Activated T-helper 17 cell treated with anti-CD3 and anti-CD28 coated beads, Interleukin-2, amount 50 U/mL, for 72 hours (primary cell): ENCODE measurements around the gene EVPLL. TPM values are rescaled to one million over a fixed set of nuclear protein-coding genes. Genes with fewer than 3 reads are reported as not detected.
A peak's percentile ranks its signal among the peaks of the same experiment; 100 is the strongest.
"Not testable (repeated sequence)": the region's sequence is repeated elsewhere in the genome, so short reads cannot be mapped to it uniquely, and the experiment has no call there.

Experiments used
- ATAC-seq: fragments of 150-1000 bp; cut with Tn5 transposase; replicated peaks from 2 replicates; pipeline ENCODE4 v1.10.0; 2021; ENCODE audit warnings: mild to moderate bottlenecking, moderate library complexity
- H3K27ac Mint-ChIP-seq: one replicate; pipeline ENCODE4 v1.8.0; 2022; ENCODE audit warnings: mixed read lengths
- H3K27me3 Mint-ChIP-seq: one replicate; pipeline ENCODE4 v1.8.0; 2022; ENCODE audit warnings: mixed read lengths
- H3K36me3 Mint-ChIP-seq: one replicate; pipeline ENCODE4 v1.8.0; 2022; ENCODE audit warnings: low read depth, mild to moderate bottlenecking, mixed read lengths
- H3K4me1 Mint-ChIP-seq: one replicate; pipeline ENCODE4 v1.8.0; 2022; ENCODE audit warnings: mixed read lengths
- H3K4me3 Mint-ChIP-seq: one replicate; pipeline ENCODE4 v1.8.0; 2022; ENCODE audit warnings: mild to moderate bottlenecking, mixed read lengths
- H3K9me3 Mint-ChIP-seq: one replicate; pipeline ENCODE4 v1.8.0; 2022; ENCODE audit warnings: mixed read lengths
- total RNA-seq, 2 donors: library from RNA; stranded (reverse); gene quantifications; one replicate each; pipeline ENCODE4 v1.2.3, GENCODE V29; 2022

EVPLL gene
- total RNA-seq, 2 donors from 2014 or later: not detected

GRCh38 chr17:18364166-18364565, 13.4 kb upstream of the EVPLL start:
- Mint-ChIP-seq H3K4me1 (no peaks in the 10 kb centered on the region), H3K4me3 (no peak overlapping the region), H3K9me3 (no peaks in the 10 kb centered on the region), H3K27ac (no peak overlapping the region), H3K27me3 (no peaks in the 10 kb centered on the region), H3K36me3 (peaks cover 11% of the 10 kb centered on the region)
- ATAC-seq: no peak

GRCh38 chr17:18368946-18369345, 8.6 kb upstream of the EVPLL start:
- no peaks in the 10 kb centered on the region for H3K36me3 Mint-ChIP-seq
- H3K27ac Mint-ChIP-seq: no peak overlapping the region
- ATAC-seq: no peak
- H3K4me3 Mint-ChIP-seq: no peak overlapping the region
- H3K9me3 Mint-ChIP-seq: no peaks in the 10 kb centered on the region
- peaks cover 2% of the 10 kb centered on the region for H3K4me1 Mint-ChIP-seq
- H3K27me3 Mint-ChIP-seq: peaks cover 17% of the 10 kb centered on the region

GRCh38 chr17:18370761-18371160, 6.8 kb upstream of the EVPLL start:
- no peak for ATAC-seq
- no peak overlapping the region for H3K4me3 Mint-ChIP-seq

DNA sequence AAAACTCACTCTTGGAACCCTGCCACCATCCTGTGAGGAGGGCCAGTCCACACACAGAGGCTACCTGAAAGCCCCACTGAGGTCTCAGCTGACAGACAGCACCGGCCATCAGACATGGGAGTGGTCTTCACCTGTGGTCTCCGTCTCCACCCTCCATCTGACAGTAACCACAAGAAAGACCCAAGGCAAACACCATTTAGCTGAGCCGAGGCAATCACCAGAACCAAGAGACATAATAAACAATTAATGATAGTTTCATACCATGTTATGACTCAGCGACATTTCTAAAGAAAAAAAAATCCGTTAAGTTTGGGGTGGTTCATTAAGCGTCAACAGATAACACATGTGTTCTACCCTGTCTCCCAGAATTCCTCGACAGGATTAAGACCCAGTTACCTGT, 6.1 kb upstream of the EVPLL start:
- peaks cover 3% of the 10 kb centered on the region for H3K4me1 Mint-ChIP-seq
- H3K9me3 Mint-ChIP-seq: peaks cover 3% of the 10 kb centered on the region
- H3K4me3 Mint-ChIP-seq: no peak overlapping the region
- peak; percentile 28 for ATAC-seq
- no peak overlapping the region for H3K27ac Mint-ChIP-seq
- no peaks in the 10 kb centered on the region for H3K36me3 Mint-ChIP-seq
- peaks cover 17% of the 10 kb centered on the region for H3K27me3 Mint-ChIP-seq

More at GRCh38 chr17:18370761-18371160, 6.8 kb upstream of the EVPLL start:
- Mint-ChIP-seq H3K27me3 (peaks cover 17% of the 10 kb centered on the region), H3K36me3 (no peaks in the 10 kb centered on the region), H3K4me1 (peaks cover 3% of the 10 kb centered on the region), H3K27ac (no peak overlapping the region), H3K9me3 (peaks cover 3% of the 10 kb centered on the region)

- not testable (repeated sequence) for H3K27ac Mint-ChIP-seq, H3K4me1 Mint-ChIP-seq
- ATAC-seq: peak; percentile 80
Observed at GRCh38 chr17:18373181-18373580, 4.4 kb upstream of the EVPLL start.

DNA sequence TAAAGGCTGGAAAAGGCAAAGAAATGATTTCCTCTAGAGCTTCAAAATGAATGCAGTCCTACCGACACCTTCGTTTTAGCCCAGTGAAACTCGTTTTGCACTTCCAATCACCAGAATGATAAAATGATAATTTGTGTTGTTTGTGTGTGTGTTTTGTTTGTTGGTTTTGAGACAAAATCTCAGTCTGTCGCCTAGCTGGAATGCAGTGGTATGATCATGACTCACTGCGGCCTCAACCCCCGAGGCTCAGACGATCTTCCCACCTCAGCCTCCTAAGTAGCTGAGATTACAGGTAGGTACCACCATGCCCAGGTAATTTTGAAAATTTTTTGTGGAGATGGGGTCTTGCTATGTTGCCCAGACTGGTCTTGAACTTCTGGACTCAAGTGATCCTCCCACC, 3.4 kb upstream of the EVPLL start:
- Mint-ChIP-seq H3K4me1 (peaks cover 3% of the 10 kb centered on the region), H3K4me3 (no peak overlapping the region), H3K27me3 (peaks cover 17% of the 10 kb centered on the region)

More at GRCh38 chr17:18373181-18373580, 4.4 kb upstream of the EVPLL start:
- H3K9me3 Mint-ChIP-seq, H3K36me3 Mint-ChIP-seq, H3K4me3 Mint-ChIP-seq: not testable (repeated sequence)
- peaks cover 17% of the 10 kb centered on the region for H3K27me3 Mint-ChIP-seq

GRCh38 chr17:18378205-18378505, 577 bp downstream of the EVPLL start:
- peaks cover 3% of the 10 kb centered on the region for H3K9me3 Mint-ChIP-seq
- no peaks in the 10 kb centered on the region for H3K36me3 Mint-ChIP-seq
- H3K27ac Mint-ChIP-seq: no peak overlapping the region
- ATAC-seq: no peak
- no peak overlapping the region for H3K4me3 Mint-ChIP-seq
- H3K27me3 Mint-ChIP-seq: peaks cover 9% of the 10 kb centered on the region
- peaks cover 3% of the 10 kb centered on the region for H3K4me1 Mint-ChIP-seq

More for the DNA sequence above, 3.4 kb upstream of the EVPLL start:
- no peak overlapping the region for H3K27ac Mint-ChIP-seq
- H3K9me3 Mint-ChIP-seq: peaks cover 3% of the 10 kb centered on the region
- no peak for ATAC-seq
- no peaks in the 10 kb centered on the region for H3K36me3 Mint-ChIP-seq

DNA sequence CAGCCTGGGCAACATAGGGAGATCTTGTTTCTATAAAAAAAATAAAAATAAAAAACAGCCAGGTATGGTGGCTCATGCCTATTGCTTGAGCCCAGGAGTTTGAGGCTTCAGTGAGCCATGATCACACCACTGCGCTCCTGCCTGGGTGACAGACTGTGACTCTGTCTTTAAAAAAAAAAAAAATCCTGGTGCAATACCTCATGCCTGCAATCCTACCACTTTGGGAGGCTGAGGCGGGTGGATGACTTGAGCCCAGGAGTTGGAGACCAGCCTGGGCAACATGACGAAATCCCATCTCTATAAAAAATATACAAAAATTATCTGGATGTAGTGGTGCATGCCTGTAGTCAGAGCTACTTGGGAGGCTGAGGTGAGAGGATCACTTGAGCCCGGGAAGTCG, 1.0 kb downstream of the EVPLL start:
- H3K4me1 Mint-ChIP-seq, H3K27me3 Mint-ChIP-seq, H3K36me3 Mint-ChIP-seq, H3K27ac Mint-ChIP-seq, ATAC-seq, H3K4me3 Mint-ChIP-seq, H3K9me3 Mint-ChIP-seq: not testable (repeated sequence)

DNA sequence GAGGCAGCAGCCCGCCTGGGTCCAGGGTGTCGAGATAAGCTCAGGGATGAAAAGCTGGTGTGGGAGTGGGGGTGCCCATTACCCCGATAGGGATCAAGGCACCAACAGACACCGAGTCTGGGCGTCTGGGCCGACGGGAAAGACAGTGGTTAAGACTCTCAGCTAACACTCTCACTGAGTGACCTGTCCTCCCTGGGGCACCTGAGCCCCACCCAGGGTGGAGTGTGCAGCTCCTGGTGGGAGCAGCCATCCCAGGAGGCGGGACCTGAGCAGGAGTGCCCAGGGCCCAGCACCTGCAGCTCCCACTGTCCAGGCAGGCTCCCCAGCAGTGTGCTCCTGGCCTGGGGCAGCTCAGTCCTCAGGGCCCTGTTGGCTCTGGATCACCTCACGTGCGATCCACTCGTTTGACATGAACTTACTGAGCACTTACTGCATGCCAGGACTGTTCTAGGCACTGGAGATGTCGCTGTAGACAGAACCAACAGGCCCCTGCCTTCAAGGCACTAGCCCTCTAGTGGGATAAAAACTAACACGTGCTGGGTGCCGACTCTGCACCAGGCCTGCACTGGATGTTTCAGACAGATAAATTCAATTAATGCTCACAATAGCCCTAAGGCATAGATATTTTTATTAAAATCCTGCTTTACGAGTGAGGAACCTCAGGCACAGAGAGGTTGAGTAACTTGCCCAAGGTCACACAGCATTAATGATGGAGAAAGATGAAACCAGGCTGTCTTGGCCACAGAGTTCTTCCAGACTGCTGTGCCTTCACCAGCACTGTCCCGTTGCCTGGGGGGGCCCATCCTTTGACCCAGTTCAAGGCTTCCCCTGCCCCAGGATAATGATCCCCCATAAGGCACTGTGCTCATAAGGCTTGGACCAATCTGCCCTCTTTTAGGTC, 1.9 kb downstream of the EVPLL start:
- Mint-ChIP-seq H3K27me3 (peaks cover 9% of the 10 kb centered on the region), H3K4me1 (no peaks in the 10 kb centered on the region), H3K27ac (no peak overlapping the region), H3K4me3 (no peak overlapping the region), H3K9me3 (peaks cover 3% of the 10 kb centered on the region), H3K36me3 (no peaks in the 10 kb centered on the region)
- ATAC-seq: no peak

DNA sequence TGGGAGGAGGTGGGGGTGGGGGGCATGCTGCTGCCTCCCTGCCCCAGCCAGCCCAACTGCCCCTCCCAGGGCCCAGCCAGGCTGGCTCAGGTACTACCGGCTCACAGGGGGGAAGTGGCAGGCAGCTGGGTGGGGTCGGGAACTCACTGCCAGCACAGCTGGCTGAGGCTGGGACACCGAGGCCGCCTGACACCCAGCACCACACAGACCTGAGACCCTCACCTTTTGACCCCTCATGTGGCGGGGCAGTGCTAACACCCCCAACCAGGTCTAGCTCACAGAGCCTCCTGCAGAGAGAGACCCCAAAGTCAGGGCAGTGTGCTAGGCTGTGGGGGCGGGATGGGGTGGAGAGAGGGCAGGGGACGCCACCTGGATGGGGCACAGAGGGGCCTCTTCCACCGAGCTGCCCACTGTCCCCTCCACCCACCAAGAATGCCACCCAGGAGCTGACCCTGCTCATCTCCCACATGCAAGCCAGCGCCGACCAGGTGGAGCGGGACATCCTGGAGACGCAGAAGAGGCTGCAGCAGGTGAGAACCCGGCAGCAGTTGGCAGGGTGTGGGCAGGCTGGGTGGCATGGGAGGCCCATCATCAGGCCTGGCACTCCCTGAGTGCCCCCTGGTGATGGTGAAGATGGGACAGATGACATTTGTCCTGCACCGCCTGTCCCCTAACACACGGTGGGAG, 3.0 kb downstream of the EVPLL start:
- no peak overlapping the region for H3K4me3 Mint-ChIP-seq
- no peaks in the 10 kb centered on the region for H3K36me3 Mint-ChIP-seq
- H3K27ac Mint-ChIP-seq: no peak overlapping the region
- peaks cover 9% of the 10 kb centered on the region for H3K27me3 Mint-ChIP-seq
- no peaks in the 10 kb centered on the region for H3K9me3 Mint-ChIP-seq
- no peaks in the 10 kb centered on the region for H3K4me1 Mint-ChIP-seq
- no peak for ATAC-seq

DNA sequence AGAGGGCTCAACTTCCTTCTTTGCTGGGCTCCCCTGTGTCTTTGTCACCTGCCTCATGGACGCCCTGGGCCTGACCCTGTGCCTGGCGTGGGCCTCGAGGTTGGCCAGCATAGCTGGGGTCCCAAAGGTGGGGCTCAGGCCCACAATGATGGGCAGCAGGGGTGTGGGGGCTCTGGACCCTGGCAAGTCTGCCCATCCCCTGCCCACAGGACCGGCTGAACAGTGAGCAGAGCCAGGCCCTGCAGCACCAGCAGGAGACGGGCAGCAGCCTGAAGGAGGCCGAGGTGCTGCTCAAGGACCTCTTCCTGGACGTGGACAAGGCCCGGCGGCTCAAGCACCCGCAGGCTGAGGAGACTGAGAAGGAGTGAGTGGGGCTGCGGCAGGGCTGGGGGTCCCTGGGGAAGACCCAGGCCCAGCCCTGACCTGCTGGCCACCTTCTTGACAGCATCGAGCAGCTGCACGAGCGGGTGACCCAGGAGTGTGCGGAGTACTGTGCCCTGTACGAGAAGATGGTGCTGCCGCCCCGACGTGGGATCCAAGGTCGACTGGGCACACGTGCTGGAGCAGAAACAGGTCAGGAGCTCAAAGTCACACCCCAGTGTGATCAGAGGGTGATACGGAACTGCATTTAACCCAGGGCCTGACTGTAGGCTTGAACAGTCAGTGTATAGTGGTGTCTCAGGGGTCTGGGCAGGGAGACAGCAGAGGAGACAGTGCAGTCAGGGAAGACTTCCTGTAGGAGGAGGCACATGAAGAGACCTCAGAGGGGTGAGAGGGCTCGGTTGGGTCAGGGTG, 3.8 kb downstream of the EVPLL start:
- Mint-ChIP-seq H3K4me1 (no peaks in the 10 kb centered on the region), H3K36me3 (no peaks in the 10 kb centered on the region), H3K27me3 (peaks cover 9% of the 10 kb centered on the region), H3K9me3 (no peaks in the 10 kb centered on the region), H3K4me3 (no peak overlapping the region), H3K27ac (no peak overlapping the region)
- no peak for ATAC-seq

DNA sequence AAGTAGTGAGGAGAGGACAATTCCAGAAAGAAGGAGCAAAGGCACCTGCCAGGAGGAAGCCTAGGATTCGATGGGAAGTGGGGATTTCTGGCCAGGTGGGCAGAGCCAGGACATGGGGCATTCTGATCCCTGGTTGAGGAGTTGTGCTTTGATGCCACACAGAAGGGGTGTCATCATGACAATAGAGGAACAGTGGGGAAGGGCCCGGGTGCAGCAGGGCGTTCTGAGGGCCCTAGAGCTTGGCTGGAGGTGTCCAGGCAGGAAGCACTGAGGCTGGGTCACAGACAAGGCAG, 4.3 kb downstream of the EVPLL start:
- no peak overlapping the region for H3K27ac Mint-ChIP-seq
- H3K4me3 Mint-ChIP-seq: no peak overlapping the region
- no peak for ATAC-seq
- H3K36me3 Mint-ChIP-seq: no peaks in the 10 kb centered on the region
- no peaks in the 10 kb centered on the region for H3K9me3 Mint-ChIP-seq
- peaks cover 9% of the 10 kb centered on the region for H3K27me3 Mint-ChIP-seq
- H3K4me1 Mint-ChIP-seq: no peaks in the 10 kb centered on the region

- no peaks in the 10 kb centered on the region for H3K4me1 Mint-ChIP-seq
- H3K36me3 Mint-ChIP-seq: no peaks in the 10 kb centered on the region
- H3K9me3 Mint-ChIP-seq: no peaks in the 10 kb centered on the region
- no peak for ATAC-seq
- peaks cover 9% of the 10 kb centered on the region for H3K27me3 Mint-ChIP-seq
- no peak overlapping the region for H3K27ac Mint-ChIP-seq
- H3K4me3 Mint-ChIP-seq: no peak overlapping the region
Observed at GRCh38 chr17:18382441-18383078, 5.0 kb downstream of the EVPLL start.

DNA sequence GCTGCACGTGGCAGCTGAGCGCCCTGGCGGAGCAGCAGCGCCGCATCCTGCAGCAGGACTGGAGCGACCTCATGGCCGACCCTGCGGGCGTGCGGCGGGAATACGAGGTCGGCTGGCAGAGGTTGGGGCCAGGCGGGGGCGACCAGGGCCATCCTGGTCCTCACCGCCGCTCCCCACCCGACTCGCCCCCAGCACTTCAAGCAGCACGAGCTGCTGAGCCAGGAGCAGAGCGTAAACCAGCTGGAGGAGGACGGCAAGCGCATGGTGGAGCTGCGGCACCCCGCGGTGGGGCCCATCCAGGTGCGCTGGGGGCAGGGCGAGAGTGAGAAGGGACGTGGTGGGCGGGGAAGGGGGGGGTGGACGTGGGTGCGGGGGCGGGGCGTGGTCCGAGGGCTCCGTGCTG, 5.5 kb downstream of the EVPLL start:
- not testable (repeated sequence) for H3K27ac Mint-ChIP-seq, H3K4me3 Mint-ChIP-seq, H3K27me3 Mint-ChIP-seq, H3K4me1 Mint-ChIP-seq, H3K9me3 Mint-ChIP-seq, H3K36me3 Mint-ChIP-seq
- peak; percentile 44 for ATAC-seq
